ENCODE data around the gene CEP104.

CEP104 gene

DNA sequence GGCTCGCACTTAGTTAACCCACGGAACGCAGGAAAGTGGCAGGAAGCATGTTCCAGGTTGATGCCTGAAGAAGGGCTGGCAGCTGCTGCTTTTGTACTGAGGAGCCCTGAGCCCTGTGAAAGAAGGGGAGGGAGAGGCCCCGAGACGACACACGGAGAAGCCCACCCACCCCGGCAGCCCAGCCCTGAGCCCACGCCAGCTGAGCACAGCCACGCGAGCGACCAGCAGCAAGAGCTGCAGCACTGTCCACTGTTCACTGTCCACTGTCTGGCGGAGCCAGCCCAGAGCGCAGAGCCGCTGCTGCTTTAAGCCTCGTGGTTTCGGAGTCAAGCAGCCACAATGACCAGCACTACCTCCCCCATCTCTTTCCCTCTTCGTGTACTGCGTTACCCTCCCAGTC, 66.1 kb downstream of the CEP104 start:
- no peak for DNase-seq

DNA sequence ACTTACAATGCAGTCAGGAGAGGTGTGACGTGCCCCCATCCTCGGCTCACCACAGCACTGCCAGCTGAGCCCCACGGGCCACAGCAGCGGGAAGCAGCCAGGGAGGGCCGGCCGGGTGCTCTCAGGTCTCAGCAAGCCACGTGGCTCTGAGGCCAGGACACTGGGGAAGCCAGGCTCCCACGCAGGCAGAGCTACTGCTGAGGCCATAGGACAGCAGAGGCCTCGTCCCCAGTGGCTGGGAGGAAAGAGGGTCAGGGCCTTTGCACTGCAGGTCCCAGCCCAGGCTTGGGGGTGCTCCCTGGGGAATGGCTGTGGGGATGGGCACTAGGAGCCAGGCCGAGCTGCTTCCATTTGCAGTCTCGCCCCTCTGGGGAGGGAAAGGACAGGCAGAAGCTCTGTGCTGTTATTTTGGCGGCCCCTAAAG, 66.5 kb downstream of the CEP104 start:
- DNase-seq, result no peak

DNA sequence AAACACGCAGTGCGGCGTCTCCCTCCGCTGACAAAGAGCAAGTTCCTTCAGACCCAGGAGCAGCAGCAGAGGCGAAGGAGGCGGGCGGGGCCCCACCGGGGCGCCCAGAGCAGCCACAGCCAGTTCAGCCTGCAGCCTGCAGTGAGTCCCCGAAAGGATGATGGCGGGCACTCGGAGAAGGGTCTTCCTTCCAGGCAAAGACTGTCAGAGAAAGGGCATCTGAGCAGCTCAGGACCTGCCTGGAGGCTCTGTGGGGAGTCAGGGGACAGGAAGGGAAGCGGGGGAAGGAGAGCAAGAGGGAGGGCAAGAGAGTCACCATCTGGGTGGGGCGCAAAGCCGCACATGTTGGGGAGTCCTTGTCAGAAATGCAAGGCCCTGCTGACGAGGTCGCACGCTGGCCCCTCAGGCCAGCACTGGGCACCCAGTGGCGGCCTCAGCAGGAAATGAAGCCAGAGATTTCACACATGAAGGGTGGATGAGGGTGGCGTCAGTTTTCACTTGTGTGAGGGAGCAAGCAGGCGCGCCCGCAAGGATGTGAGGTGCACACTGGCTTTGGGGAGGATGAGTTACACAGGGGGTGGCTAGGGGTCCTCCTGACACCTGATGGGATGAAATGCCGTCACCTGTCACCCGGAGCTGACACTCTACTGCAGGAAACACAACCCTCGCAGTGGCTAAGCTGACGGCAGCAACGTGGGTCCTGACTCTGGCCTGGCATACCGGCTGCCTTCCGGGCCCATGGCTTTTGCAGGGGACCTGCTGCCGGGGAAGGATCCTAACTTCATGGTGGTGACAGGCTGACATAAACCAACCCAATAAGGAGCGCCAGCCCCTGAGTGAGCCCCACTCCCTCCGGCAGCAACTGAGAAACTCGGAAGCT, 67.3 kb downstream of the CEP104 start:
- no peak for DNase-seq

DNA sequence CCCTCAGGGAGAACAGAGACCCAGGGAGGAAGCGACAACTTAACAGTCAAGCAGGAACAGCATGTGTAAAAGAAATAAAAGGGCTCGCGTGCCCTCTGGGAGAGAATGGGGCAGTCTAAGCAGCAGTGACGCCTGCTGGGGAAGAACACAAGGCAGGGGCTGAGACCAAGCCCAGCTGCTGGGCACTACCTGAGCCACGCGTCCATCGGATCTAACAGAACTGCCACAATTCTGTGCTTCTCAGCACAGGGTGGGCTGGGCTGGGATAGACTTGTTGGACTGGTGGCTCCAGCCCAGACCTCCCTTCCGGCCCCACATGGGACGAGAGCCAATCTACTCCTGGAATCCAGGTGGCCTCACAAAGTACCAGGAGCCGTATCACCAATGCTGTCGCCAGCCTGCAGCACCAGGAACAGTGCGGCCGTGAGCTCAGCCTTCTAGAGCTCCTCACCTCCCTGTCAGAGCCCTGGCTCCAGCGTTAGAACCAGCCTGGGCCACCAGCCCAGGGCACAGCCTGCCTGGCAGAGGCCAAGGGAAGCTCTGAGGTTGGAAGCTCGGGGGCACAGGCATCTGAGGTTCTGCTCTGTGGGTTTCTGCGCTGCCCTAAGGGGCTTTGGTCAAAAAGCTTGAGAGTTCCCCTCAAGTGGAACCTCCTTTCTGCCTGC, 68.1 kb downstream of the CEP104 start:
- DNase-seq, result no peak

DNA sequence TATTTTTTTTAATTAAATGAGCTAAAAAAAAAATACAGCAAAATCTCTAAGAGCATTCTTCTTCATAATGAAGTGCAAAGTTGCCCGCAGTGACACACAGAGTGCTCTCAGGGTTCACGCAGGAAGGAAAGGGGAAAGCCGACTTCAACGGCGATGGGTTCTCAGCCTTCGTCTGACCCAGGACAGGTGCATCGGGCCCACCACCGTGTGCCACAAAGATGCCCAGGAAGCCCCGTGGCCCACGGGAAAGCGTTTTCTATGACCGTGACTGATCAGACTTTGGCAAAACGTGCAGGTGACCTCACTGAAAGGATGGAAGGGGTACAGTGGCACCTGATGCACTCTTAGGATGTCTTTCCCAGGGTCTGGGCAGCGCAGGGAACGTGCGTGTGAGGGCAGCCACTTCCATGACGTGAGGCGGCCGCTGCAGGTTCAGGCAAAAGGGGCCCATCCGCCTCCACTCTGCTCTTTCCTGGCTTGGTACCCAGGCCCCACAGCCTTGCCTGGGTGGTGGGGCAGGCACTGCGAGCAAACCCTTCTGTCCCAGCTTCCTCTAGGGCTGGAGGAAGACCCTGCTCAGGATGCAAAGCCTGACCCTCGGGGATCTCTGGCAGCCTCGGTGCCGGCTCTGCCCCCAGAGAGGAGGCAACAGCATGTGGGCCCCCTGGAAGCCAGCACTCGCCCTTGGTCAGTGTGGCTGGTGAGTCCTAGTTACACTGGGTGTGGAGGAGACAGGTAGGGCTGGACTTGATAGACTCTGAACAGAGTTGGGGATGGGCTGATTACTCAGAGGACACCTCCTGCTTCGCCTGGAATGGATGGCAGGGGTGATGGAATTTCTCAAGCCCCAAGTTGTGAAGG, 69.0 kb downstream of the CEP104 start:
- no peak for DNase-seq

DNA sequence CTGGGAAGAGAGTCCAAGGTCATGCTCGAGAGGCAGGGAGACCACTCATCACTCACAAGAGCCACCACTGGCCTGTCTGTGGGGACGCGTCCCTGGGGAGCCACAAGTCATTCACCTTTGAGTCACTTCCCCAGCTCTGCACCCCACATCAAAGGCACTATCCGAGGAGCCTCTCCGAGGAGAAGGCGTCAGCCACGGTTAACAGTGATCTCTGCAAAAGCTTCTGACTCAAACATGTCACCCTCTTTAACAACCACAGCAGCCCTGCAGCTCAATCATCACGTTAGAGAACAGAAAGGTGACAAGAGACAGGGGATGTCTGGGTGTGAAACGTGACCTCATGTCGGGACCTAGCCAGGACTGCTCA, 69.7 kb downstream of the CEP104 start:
- no peak for DNase-seq

DNA sequence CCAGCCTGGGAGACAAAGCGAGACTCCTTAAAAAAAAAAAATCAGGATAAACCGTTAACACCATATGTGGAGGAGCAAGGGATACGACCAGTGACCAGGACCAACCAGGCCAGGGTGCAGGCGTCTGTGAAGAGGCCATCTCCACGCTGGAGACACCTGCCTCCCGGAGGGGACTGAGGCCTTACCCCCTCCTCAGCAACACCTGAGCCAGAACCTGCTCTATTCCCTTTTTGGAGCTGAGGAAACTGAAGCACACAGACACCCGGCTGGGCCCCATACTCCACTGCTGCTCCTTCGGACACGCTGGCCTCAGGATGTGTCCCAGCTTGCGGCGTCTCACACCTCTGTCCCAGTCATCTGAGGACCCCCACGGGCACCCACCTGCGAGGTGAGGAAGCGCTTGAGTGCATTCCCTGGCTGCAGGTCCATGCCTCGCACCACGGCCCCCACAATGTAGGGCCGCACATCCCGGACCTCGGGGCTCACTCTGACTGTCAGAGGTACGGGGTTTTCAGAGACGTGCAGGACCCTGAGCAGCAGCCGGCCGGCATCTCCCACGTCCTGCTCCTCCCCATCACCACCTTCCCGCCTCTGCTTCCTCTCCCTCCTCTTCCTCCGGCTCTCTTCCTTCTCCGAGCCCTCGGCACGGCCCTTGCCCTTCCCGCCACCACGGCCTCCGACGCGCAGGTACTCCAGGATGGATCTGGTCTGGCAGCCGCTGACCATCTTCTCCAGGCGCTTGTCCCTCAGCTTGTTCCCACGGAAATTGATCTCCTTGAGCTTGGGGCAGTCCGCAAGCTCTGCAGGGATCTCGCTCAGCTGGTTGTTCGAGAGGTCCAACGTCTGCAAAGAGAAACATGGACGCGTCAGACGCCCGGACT, 70.3 kb downstream of the CEP104 start:
- no peak for DNase-seq

DNA sequence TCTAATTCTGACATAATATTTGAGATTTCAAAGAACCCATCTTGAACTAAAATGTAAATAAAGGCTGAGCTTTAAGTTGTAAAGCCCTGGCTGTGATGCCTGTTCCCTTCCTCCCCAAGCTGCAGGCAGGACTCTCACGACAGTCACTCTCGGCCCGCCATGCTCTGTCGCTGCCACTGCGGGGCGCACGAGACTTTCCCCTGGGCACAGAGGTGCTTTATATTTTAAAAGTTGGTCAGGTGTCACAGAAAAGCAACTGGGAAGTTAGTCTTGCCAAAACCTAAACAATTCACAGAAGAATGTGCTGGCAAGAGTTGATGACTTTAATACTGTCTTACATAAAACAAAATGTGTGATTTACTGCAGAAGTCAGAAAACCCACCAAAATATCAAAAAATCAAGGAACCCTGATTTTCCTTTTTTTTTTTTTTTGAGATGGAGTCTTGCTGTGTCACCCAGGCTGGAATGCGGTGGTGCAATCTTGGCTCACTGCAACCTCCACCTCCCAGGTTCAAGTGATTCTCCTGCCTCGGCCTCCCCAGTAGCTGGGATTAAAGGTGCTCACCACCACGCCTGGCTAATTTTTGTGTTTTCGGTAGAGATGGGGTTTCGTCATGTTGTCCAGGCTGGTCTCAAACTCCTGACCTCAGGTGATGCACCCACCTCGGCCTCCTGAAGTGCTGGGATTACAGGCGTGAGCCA, 71.4 kb downstream of the CEP104 start:
- no peak for DNase-seq

DNA sequence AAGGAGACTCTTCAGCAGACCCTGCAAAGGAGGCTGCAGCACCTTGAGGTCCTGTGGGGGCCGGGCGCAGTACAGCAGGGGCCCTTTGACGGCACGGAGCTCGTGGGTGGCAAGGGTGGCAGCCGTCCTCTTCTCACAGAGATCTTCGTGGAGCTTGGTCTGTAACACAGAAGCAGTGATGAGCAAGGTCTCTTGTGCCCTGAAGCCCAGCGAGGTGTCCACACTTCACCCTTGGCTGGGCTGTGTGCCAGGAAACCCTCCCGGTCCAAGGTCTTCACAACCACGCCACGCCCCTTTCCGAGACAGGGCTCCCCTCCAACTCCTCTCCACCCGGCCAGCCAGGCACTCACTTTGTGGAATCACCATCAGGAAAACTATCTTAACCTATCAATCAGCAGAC, 72.0 kb downstream of the CEP104 start:
- DNase-seq, result no peak

DNA sequence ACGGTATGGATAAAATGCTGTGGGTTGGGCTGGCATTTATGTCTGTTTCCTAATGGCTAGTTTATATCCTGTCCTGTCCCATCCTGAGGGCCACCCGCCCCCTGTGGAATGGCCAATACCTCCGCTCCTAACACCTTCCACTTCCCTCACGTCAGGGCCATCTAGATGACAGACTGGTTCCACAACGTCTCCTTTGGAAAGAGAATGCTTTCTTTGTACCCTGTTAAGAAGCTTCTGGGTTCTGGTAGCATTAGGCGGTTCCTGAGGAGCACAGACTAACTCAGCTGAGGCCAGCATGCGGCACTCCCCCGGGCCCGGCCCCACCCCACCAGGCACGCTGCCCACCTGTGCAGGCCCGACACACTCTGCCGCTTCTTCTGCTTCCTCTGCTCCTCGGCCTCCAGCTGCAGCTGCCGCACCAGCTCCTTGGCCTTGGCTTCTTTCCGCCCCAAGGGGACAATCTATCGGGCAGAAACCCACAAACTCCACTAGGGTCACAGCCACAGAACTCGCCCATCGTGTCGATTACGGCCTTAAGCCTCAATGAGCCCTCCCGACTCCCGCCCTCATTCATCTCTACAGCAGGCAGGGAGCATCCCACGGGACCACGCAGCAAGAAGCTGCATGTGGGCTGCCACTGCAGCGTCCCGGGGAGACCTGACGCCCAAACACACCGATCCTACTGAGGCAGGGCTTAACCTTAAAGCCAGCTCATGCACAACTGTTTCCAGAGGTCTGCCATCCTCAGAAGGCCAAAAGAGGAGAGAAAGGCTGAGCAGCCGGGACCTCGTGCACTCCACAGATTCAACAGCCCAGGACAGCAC, 73.1 kb downstream of the CEP104 start:
- DNase-seq, result no peak

DNA sequence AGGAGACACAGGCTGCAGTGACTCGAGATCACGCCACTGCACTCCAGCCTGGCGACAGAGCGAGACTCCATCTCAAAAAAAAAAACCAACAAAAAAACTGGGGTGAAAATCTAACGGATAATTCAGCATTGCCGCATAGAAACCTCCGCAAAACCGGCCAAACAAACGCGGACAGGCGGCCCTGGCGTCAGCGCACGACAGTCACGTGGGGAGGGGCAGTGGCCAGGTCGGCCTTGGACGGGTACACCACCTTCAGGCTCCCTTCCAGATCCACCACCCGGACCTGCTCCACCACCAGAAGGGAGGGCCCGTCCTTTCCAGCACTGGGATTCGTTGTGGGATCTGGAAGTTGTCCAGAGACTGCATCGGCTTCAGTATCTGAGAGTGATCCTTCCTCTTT, 76.1 kb downstream of the CEP104 start:
- DNase-seq, result no peak

DNA sequence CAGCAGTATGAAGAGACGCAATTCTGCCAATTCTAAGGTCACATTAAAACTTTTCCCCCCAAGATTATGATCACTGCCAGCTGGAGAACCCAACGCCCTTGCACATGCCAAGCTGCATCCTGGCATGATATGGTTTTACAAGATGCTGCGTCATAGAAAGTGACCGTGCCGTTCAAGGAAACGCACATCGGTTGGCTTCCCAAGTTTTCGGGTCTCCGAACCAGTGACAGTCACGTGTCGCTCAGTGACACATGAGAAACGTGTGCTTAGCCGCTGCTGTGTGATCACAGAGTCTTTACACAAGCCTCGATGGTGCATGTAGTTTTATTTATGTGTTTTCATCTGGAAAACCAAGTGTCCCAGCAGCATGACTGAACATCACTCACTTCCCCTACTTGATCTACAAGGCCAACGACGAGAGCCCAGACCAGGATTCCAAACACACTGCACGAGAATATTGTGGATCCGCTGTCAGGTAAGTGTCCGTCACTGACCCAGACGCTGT, 77.0 kb downstream of the CEP104 start:
- DNase-seq, result no peak

DNA sequence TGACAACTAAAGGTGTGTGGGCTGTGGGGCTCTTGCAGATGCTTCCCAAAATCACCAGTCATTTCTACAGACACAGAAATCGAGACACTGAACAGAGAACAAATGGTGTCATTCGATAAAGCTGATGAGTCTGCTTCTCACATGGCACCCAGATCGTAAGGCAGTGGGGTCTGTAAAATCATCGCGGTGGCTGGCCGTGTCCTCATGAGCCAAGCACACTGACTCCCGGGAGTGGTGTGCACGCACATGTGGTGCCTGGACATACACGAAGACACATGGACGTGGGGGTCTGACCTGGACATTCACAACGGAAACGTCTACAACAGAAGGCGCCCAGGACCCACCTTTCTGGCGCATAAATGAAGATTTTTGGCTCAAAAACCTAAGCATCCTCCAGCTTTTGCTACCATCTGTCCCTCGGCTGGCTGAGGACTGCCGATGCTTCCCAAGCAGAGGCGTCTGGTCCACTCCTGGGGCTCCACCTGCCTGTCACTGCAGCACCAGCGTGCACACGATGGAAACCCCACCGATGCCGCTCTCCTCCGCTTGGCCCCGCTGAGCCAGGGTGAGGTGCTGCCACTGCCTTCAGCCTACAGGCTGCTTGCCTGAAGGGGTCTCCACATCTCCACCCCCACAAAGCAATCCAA, 77.6 kb downstream of the CEP104 start:
- DNase-seq, result no peak

DNA sequence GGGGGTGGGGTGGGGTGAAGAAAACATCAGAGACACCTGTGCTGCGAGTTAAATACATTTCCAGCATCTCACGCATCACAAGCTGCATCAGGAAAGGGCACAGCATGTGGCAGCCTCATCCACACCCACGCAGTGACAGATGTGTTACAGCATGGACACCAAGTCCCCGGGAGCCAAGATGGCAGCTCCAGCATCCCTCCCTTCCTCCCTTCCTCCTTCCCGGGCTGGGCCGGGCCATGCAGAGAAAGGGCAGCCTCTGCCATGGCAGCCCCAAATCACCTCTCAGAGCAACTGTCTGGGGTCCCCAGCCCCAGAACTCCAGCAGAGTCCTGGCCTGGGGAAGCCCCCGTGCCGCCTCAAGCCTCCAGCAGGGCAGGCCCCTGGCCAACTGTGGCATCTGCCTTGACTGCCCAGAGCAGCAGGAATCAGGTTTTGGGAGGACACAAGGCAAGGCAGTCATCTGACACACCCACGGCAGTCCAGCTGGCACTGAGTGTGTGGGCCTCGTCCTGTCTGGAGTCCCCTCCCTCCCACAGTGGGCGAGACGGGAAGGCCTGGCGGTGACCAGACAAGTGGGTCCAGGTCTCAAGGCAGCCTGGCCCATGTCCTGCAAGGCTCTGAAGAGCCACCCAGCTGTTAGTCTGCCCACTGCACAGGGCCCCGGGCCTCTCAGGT, 78.3 kb downstream of the CEP104 start:
- no peak for DNase-seq

DNA sequence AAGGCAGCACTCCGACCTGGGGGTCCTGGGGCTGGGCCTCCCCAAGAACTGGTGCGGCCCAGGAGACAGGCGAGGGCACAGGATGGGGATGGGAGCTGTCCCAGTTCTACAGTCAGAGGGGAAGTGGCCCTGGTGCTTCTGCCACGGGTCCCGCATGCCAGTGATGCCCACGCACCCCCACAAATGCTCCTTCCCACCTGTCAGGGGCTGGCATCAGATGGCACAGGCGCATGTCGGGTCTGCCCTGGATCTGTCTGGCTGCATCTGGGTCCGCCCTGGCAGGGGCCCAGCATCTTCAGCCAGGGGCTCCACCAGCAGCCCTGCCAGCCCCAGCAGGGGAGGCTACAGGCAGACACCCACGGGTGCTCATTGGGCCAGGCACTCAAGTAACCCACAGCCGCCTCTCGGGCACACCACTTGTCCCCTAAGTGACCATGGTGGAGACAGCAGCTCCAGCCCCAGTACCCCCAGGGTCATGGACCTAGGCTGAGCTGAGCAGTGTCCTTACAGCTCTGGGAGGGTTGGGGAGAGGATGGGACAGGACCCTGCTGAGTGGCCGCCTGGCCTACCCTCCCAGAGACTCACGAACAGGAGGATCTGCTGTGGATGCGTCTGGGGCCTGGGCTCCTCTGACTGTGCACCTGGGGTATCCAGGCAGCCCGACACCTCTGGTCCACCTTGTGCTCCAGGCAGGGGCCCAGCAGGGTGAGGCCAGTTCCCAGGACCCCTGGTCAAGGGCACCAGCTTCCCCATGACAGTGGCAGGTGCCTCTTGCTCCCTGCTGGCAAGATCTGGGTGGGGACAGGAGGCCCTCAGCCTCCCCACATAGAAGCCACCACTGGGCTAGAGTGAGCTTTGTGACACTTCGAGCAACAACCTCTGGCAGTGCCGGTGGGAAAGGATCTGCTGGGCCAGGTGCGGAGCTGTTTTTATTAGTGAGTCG, 79.1 kb downstream of the CEP104 start:
- DNase-seq, result no peak

DNA sequence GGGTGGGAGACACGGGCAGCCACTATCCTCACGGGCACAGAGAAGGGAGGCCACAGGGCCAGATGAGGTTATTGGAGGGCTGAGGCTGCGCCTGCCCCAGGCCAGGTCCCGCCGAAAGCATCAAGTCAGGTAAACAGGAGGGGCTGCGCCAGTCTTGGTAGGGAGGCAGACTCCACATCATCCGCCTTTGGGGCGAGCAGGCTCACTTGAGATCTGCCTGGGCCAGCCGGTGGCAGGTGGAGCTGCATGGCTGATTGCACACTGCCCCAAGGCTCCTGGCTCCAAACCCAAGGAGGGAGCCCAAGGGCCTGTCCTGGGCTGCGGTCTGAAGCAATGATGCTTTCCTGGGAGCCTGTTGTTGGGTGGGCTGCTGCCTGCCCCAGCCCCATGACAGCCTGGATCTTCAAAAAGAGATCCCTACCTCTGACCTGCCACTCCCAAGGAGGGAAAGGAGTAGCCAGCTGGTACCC, 79.9 kb downstream of the CEP104 start:
- no peak for DNase-seq

DNA sequence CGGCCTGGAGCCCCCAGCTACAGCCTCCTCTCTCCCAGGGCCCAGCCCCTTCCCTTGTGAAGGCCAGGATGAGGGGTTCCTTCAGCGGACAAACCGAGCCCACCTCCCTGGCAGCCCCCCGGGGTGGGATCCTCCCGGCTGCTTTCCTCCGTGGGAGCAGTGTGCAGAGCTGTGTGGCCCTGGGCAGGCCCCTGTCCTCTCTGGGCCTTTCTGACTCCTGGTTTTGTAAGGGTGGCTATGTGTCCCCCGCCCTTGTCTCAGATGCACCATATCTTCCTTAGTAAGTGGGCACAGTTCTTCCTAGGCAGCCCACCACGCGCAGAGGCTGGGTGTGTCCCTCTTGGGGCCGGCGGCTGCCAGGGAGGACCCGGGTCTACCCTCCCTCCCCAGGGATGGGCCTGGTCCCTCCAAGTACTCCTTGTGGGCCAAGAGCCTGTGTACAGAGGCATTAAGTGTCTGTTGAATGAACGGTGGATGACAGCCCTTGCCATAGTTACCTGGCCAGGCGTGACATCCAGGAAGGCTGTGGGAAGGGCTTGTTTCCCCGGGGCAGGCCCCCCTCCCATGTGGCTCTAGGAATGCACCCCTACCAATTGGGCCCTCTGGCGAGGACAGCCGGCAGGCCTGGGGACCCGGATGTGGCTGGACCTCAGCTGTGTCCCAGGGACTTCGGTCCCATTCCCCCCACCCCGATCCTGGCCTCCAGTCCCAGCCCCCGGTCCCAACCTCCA, 80.6 kb downstream of the CEP104 start:
- no peak for DNase-seq

Data from cortex of kidney (tissue), 1 donor.